Stimulated activated CD4-positive, alpha-beta T cell treated with anti-CD3 and anti-CD28 coated beads, Interleukin-4, amount 100 ng/mL, for 48 hours (primary cell): ENCODE data around the gene PRKCZ.

ENCODE experiments used
- DNase-seq, 2 donors: peaks; one replicate each; pipeline ENCODE4 v3.0.0-alpha.2; 2020; ENCODE audit warnings: low read depth in 2 of 2

The PRKCZ gene

GRCh38 chr1:2049718-2050431 lies at the start of gene PRKCZ:
Gene PRKCZ (plus strand): TSS chr1:2050411. CDS start chr1:2050631, 220 bp downstream.
- DNase-seq: peak; percentile 88 to 91

GRCh38 chr1:2000432-2000831 lies 49.8 kb upstream of the PRKCZ start:
- no peak for DNase-seq

- no peak for DNase-seq
Measured at GRCh38 chr1:2000850-2001249, 49.4 kb upstream of the PRKCZ start.

GRCh38 chr1:2001773-2002411 lies 48.3 kb upstream of the PRKCZ start:
- DNase-seq: no peak

- DNase-seq: peak; percentile 15 to 19
Measured at GRCh38 chr1:2003541-2004131, 46.6 kb upstream of the PRKCZ start, which contains the start of gene CFAP74. Gene CFAP74 (minus strand): TSS chr1:2003786. CDS start chr1:1990956, 12,830 bp downstream.

GRCh38 chr1:2004856-2005255 lies 45.4 kb upstream of the PRKCZ start:
- no peak for DNase-seq

- no peak for DNase-seq
Measured at GRCh38 chr1:2009101-2010053, 40.8 kb upstream of the PRKCZ start.

GRCh38 chr1:2014181-2014580 lies 36.0 kb upstream of the PRKCZ start:
- DNase-seq: no peak

- no peak for DNase-seq
Measured at GRCh38 chr1:2014741-2015735, 35.2 kb upstream of the PRKCZ start.

GRCh38 chr1:2016123-2016522 lies 34.1 kb upstream of the PRKCZ start:
- DNase-seq: no peak

- no peak for DNase-seq
Measured at GRCh38 chr1:2018217-2019171, 31.7 kb upstream of the PRKCZ start.

- peak in 1 of 2 donors; percentile 12 for DNase-seq
Measured at GRCh38 chr1:2019172-2019543, 31.1 kb upstream of the PRKCZ start, which contains the start of gene GABRD. Gene GABRD (plus strand): TSS chr1:2019345. CDS start chr1:2019424, 79 bp downstream.

GRCh38 chr1:2019571-2020309 lies 30.5 kb upstream of the PRKCZ start:
- no peak for DNase-seq

- DNase-seq: no peak
Measured at GRCh38 chr1:2020310-2020655, 29.9 kb upstream of the PRKCZ start.

- no peak for DNase-seq
Measured at GRCh38 chr1:2021550-2021949, 28.7 kb upstream of the PRKCZ start.

GRCh38 chr1:2022063-2022770 lies 28.0 kb upstream of the PRKCZ start:
- no peak for DNase-seq

- DNase-seq: no peak
Measured at GRCh38 chr1:2023187-2023586, 27.0 kb upstream of the PRKCZ start.

- no peak for DNase-seq
Measured at GRCh38 chr1:2024451-2024850, 25.8 kb upstream of the PRKCZ start.
